Stimulated activated CD4-positive, alpha-beta T cell treated with anti-CD3 and anti-CD28 coated beads, Interleukin-12 subunit alpha, Interleukin-12 subunit beta, amount 100 ng/mL, for 4 hours (primary cell): Measurements from ENCODE around the gene SCNN1A.

ENCODE experiments used
- DNase-seq: peaks from one replicate; pipeline ENCODE4 v3.0.0-alpha.2; 2020

Gene SCNN1A

DNA sequence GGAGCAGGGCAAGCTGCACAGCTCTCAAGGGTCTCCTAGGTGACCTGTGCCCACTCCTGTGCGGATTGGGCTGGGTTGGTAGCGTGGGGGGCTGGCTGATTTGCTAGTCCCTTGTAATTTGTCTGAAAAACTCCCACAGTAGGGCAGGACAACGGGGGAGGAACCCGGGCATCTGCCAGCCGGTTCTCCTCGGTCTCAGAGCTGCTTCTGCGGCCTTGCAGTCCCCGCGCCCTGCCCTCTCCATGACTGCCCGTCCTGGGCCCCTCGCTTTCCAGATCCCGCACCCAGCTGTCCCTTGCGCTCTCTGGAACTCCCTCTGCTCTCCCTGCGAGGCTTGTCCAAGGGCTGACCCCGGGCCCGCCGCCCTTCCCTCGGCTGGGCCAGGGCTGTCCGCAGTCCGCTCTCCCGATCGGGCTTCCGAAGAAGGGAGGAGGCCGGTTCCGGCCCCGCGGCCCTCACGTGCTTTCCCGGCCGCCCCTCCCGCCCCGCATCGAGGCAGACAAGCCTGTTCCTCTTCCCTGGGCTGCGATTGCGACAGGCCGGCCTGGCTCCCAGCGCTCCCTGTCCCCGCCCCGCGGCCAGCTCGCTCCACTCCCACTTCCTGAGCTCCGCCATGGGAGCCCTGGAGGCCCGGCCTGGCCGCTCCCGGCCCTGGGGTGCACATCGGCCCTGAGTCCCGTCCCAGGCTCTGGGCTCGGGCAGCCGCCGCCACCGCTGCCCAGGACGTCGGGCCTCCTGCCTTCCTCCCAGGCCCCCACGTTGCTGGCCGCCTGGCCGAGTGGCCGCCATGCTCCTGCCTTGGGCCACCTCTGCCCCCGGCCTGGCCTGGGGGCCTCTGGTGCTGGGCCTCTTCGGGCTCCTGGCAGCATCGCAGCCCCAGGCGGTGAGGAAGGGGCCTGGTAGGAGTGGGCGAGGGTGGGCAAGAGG lies 8.5 kb upstream of the SCNN1A start, which contains the start of gene LTBR:
LTBR (plus strand) TSS at position 591 of the 927 bp plus-strand sequence; CDS start at position 788, 197 bp downstream.
- DNase-seq, result no peak

DNA sequence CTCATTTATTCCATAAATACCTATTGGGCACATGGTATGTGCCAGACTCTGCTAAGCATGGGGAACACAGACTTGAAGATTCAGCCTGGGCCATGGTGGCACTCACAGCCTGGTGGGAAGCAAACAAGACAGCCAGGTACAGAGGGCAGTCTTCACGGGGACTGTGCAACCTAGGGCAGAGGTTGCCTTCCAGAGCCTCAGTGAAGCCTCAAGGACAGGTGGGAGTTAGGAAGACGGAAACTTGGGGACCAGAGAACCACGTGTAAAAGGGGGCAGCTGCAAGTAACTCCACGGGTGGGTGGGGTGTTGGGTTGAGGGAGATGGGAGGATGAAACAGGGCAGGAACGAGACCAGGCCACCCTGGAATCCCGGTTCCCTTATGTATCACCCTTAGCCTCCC lies 7.6 kb upstream of the SCNN1A start:
- DNase-seq, result no peak

DNA sequence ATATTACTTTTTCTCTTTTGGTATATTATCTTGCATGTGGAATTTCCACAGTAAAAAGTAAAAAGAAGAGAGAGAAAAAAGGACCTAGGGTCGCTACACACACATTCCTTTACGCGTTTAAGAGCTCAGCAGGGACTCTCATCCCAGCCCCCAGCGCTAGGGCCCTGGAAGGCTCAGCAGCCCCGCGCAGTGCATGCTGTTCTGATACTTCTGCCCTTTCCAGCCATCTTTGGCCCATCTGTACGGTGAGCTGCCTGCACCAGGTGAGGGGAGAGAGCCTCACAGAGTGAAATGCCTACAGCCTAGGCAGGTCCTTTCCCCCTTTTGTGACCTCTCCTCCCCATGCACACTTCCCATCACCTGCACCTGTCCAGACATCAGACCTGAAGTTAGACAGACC lies 7.0 kb upstream of the SCNN1A start:
- no peak for DNase-seq

DNA sequence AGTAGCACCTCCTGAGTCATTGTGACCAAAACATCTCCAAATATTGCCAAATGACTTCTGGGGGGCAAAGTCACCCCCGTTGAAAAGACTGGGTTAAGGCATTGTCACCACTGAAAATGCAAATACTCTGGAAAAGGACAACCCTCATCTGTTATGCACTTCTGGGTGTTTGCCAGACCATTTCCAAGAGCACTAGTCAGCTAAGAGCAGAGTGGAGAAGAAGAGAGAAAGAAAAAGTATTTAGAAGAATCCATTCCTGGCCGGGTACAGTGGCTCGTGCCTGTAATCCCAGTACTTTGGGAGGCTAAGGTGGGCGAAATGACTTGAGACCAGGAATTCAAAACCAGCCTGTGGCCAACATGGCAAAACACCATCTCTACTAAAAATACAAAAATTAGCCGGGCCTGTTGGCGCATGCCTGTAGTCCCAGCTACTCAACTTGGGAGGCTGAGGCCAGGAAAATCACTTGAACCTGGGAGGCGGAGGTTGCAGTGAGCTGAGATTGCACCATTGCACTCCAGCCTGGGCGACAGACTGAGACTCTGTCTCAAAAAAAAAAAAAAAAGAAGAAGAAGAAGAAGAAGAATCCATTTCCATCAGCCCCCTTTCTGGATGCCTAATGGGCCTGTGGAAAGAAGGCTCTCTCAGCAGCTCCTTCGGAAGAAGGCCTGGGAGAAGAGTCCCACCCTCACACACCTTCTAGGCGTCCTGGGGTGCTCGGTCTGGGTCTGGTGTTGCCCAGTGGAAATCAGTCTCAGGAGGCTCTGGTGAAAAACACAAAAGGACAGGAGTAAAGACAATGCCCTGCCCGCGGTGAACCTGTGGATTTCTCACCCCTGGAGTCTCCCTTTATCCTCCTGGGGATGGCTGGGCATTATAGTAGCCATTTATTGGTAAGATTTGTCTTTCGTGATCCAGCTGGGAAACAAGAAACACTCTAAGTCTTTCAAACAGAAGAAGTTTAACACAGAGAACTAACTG lies 5.1 kb upstream of the SCNN1A start:
- DNase-seq, result no peak

DNA sequence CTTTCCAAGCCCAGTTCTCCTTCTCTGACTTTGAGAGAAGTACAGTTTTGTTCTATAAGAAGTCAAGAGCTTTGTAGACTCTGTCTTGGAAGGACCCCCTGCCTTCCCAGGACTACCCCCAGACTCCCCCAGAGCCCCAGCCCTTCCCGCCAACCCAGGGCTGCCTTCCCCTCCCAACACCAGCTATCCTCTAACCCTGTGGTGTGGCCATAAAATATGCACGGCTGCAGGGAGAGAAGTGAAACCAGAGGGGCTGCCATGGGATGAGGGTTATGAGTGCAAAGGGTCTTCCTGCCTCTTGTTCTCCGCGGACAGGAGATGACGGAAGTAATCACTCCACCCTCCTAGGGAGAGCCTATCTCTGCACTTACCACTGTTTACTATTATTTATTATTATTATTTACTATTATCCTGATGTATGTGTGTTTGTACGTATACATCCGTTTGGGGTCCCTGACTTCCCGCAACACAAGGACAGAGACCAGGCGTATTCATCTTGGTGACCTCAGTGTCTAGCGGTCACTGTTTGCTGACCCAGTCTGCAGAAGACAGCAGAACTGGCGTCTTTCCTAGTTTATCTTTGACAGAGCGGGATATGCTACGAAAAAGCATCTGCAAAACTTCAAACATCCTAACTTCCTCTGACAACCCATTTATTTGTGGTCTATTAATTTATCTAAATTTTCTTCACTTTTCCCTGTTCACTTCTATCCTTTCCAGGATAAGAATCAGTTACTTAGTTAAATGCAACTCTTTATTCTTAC lies 3.5 kb upstream of the SCNN1A start:
- no peak for DNase-seq

DNA sequence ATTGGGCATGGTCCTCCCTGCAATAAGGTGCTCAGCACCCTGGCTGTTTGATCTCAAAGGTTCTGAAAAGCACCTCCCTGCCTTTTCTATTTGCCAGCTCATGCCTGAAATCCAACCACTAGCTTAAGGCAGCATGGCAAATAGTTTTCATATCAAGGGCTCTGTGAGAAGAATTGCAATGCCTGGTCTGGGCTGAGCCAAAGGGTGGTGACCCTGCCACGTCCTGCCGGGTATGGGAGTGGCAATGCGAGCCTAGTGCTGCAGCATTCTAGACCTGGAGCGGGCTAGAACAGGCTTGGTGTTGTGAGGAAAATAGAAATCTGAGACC lies 2.3 kb upstream of the SCNN1A start:
- no peak for DNase-seq

DNA sequence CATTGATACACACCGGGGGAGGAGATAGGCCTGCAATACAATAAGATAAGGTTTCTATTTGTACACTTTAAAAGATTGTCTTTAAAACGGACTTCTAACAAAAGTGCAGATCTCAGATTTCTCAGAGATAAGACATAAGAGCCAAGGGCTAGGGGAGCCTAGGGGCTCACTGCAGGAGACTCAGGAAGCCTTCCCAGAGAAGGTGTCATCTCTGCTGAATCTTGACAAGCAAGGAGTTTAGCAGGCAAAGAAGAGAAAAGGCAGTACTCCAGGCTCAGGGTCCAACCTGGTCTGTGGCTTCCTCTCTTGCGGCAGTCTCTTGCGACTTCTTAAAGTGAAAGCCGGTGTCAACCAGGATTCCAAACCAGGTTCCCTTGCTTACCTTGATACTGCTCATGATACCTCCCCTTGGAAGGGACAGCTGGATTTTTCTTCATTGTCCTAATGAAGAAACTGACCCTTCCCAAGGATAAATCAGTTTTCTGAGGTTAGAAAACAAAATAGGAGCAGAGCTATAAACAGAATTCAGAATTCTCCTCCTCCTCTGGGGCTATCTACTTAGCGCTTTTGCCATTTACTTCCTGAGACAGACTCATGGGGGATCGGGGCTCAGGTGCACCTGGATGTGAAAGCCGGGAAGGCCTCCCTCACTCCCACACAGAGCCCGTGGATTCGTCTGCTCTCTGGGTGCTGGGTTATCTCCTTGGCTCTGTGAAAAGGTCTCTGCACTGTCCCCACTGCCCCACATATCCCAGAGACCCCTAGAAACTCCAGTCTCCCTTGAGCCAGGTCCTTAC lies 1.7 kb upstream of the SCNN1A start:
- no peak for DNase-seq

DNA sequence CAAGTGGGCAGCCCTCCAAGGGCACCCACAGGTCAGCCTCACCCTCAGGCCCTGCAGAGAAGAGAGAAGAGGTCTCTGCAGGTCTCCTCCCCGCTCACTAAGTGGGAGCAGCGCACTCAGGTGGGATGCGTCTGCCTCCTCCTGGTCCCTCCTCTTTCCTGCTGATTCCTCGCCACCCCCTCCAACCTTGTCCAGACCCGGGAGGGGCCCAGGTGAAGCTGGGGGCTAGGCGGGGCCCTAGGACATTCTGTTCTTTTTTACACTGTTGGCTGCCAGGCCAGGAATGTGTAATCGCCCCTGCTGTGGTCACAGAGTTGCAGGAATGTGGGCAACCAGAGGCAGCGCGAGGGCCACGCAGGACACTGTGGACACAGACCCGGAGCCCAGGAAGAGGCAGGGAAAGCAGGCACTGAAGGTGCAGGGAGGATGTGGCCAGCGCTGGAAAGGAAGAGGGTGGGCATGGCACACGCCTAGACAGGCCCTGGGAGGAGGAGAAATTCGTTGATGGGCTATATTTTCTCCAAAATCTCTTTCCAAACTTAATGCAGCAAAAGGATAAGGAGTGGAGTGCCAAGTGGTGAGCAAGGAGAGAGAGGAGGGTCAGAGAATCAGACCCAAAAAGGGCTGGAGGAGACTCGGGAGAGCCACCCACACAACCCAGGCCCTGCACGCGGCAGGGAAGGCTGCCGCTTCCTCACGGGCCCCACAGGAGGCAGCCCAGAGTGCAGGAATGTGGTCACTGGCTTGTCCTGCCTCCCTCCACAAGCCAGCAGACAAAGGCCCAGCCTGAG lies 911 bp upstream of the SCNN1A start:
- no peak for DNase-seq

DNA sequence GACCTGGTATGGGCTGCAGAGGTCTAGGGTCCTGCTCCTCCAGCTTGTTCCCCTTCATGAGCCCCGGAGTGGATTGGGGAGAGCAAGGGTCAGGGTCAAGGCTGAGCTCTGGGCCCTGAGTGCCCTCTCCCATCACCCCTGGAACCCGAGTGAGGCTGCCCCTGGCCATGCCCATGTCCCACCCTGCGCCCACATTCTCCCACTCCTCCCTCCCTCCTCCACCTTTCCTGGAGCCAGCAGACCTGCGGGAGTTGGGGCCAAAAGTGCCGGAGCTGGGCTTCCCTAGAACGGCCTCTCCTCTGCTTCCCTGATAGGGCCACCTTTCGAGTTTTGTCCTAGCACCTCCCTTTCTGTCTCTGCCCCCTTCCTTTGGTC lies 590 bp downstream of the SCNN1A start:
- DNase-seq, result no peak

DNA sequence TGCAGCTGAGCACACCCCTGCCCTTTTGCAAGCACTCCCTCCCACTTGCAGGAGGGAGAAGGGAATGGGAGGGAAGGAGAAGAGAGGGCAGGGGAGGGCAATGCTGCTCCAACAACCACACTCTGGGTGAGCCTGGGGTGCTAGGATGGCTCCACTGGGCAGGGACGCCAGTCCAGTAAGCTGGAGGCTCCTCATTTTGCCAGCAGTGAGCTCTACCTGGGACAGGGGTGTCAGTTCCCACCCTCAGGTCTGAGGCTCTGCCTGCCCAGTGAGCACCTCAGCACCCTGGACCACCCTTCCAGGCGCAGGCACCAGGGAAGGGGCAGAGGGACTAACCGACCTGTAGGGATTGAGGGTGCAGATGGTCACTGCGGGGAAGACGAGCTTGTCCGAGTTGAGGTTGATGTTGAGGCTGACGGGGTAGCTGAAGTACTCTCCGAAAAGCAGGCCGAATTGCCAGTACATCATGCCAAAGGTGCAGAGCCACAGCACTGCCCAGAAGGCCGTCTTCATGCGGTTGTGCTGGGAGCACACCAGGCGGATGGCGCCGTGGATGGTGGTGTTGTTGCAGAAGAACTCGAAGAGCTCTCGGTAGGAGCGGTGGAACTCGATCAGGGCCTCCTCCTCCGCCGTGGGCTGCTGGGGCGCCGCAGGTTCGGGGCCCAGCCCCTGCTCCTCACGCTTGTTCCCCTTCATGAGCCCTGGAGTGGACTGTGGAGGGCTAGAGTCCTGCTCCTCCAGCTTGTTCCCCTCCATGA lies 1.2 kb downstream of the SCNN1A start:
- DNase-seq, result no peak

DNA sequence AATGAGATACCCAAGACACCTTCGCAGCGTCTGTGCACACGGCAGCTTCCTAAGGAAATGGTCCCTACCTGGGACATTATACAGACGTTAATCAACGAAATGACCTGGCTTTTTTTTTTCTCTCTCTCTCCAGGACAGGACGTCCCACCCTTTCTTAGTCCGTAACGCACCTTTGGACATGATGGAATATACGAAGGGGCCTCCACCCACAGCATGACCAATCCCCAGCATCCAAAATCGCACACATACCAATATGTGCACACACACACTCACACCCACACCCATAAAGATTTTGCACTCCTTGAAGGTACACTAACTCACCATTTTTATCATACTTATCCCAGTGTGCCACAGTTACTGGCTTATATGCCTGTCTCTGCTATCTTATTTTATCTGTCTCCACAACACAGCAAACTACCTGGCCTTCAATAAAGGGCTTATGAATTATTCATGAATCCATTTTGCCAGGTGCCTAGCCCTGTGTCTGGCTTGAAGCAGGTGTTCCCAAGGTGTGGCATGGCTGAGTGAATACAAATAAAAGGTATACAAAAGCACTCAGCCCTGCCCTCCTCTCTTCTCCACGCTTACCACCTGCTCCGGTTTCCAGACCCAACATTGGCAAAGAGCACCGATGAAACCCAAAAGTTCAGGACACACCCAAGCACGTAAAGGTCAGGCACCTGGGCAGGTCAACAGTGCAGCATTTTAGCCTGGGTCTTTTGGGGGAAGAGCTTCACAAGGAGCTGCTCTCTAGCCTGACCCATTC lies 2.2 kb downstream of the SCNN1A start:
- no peak for DNase-seq

DNA sequence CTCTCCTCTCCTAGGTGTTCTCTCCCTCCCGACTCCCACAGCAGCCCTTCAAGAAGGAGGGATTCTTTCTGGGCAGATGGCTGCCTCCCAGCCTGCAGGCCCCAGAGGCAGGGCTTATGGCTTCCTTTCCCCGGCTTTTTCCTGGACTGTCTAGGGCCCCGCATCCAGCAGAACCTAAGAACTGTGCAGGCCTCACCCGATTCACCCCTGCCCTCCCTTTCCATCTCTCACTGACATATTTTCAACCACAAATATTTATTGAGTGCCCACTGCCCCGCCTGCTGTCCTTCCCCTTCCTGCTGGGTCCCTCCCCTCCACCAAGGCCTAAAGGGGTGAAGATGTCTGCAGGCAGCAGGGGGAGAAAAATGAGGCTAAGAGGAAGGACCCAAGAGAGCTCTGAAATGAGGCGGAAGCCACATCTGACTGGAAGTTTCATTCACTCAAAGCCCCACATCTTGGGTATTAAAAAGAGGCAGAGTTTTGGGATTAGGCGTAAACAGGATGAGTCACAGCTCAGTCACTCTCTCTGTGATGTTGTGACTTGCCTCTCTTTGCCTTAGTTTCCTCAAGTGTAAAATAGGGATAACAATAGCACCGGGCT lies 2.9 kb downstream of the SCNN1A start:
- DNase-seq, result no peak

DNA sequence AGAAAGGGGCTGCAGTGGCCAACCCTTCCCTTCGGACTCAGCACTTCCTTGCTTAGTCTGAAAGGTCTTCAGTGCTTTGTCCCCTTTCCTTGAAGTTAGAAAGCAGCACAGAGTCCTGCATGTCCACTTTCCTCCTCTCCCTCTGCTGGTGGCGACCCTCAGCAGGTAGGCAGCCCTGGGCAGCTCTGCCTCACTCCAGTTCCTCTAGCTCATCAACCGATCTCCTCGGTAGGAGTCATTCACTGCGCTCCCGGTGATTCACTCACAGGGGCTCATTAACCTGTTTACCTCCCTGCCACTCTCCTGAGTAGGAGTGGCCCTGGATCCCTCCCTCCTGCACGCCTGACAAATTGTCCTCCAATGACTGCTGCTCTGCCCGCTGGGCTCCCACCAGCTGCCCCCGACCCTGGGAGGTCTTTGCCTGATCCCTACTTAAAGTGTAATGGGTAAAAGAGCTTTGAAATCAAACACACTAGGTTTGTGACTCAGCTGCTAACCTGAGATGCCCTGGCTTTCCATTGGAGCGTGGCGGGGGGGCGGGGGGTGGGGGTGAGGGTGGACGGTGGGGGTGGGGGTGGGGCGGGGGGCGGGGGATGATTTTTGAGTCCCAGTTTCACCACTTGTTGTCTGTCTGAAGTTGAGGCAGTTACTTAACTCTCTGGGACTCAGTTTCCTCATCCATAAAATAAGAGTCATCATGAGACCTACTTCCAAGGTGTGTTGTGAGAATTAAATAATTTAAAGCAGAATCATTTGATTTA lies 4.2 kb downstream of the SCNN1A start:
- DNase-seq, result no peak

DNA sequence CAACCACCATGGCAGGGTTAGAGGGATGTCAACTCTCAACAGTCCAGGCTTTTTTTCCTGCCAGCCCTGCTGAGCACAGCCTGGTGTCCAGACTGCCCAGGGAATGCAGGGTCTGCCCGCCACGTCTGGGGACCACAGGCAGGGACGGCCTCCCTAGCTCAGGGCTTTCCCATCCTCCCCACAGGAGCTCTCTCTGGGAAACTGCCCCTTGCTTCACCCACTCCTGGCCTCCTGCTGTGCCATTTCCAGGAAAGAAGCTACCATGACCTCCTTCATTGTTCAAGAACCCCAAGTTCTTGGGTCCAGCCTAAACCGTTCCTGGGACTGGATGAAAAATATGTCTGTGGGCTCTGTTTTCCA lies 4.8 kb downstream of the SCNN1A start:
- DNase-seq, result no peak

DNA sequence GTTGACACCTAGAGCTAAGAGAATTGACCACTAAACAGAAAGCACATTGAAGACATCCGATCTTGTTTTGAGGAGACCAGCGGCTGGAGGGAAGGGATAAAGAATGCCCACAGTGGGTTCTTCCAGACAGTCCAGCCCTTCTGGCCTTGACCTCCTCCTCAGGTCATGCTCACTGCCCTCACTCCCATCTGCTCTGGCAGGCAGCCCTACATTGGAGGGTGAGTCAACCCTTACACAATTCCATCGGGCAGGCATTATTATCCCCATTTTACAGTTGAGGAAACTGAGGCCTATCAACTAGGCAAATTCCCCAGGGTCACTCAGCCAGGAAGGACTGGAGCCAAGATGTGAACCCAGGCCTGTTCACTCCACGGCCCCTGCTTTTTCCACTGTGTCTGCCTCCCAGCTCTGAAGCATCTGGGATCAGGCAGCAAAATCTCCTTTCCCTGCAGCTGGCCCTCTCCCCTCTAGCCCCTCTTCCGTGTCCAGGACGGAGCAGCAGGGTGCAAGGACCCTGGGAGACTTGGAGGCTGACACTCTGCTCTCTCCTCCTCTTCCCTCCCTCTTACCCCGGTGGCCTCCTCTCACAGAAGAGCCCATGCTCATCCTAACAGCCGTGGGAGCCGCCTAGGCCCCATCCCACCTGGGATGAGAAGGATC lies 5.3 kb downstream of the SCNN1A start:
- DNase-seq, result no peak

DNA sequence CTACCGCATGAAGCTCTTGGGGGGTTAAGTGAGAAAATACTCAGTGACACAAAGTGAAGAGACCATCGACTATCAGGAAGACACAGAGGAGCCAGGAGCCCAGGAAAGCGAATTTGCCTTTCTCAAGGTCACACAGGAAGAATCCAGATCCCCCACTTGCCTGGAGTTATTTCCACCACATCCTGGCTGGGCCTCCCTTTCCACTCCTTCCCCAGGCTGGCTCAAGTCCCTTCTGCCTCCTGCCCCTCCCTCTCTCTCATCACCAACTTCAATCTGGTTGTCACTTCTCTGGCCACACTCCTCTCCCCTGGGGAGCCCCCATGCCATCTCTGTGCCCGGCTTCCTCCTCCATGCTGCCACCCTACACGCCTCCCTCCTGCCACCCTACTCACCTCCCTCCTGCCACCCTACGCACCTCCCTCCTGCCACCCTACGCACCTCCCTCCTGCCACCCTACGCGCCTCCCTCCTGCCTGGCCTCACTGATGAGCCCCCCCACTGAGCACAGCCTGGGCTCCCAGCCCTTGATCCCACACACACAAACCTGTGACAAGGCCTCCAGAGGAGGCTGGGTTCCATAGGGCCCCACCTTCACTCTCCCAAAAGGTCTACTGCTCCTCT lies 6.3 kb downstream of the SCNN1A start:
- no peak for DNase-seq
